CD4-positive, alpha-beta T cell treated with Interleukin-6 for 4 hours (primary cell): ENCODE data around the gene IRS1.

ENCODE experiments used
- DNase-seq: peaks from one replicate; pipeline ENCODE4 v3.0.0-alpha.2; 2020; ENCODE audit warnings: mixed read lengths

Gene IRS1

GRCh38 chr2:226754821-226755604, 44.6 kb downstream of the IRS1 start:
- no peak for DNase-seq

- no peak for DNase-seq
Measured at GRCh38 chr2:226752887-226753286, 46.7 kb downstream of the IRS1 start.

DNA sequence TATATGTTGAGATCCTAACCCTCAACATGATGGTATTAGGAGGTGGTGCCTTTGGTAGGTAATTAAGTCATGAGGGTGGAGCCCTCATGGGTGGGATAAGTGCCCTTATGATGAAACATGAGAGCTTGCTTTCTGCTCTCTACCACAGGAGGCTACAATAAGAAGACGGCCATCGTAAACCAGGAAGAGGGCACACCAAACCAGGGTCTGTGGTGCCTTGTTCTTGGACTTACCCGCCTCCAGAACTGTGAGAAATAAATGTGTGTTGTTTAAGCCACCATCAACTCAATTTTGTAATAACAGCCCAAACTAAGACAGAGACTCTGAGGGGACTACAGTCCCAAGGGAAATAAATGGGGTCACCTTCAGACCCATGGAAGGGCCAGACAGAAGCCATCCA, 52.3 kb downstream of the IRS1 start:
- no peak for DNase-seq

GRCh38 chr2:226746196-226746800, 53.3 kb downstream of the IRS1 start:
- DNase-seq: no peak

GRCh38 chr2:226743915-226744314, 55.7 kb downstream of the IRS1 start:
- no peak for DNase-seq

DNA sequence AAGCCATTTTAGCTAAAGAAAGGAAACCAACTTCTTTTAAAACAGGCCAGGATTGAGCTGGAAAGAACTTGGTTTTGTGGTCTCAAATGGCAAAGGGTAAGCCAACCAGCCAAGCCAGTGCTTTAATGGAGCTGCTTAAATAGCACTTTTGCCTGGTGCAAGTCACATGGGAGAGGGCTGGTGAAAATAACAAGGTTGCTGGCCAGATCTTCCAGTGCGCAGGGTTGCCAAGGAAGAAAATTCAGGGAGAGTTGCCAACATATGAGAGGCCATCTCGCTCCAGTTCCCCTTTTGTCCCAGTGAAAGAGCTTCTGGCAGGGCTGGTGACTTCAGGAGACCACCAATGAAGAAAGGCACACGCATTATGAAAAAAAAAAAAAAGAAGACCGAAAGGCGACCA, 57.3 kb downstream of the IRS1 start:
- DNase-seq: no peak

DNA sequence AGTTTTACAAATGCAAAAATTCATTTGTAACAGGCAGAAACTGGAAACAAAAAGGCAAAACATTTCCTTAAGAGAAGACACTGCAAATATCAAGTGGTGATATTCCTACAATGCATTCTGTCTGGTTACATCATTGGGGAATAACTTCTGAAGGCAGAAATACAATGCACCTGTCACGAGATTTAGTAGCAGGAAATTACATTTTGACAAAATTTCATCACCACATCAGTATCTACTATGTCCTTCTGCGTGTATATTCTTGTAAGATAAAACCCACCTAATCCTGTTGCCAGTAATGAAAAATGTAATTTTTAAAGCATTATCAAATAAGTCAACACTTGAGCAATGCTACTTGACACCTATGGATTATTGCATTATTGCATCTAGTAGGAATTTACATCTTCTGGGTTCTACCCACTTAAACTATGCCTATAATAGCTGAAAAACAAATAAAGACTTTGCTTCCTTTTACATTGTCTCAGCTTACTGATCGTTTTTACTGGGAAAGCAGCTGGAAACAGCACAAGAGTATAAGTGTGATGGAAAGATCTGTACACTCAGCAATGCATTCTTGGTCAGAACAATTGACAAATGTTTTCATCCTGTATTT, 59.5 kb downstream of the IRS1 start:
- DNase-seq: no peak

DNA sequence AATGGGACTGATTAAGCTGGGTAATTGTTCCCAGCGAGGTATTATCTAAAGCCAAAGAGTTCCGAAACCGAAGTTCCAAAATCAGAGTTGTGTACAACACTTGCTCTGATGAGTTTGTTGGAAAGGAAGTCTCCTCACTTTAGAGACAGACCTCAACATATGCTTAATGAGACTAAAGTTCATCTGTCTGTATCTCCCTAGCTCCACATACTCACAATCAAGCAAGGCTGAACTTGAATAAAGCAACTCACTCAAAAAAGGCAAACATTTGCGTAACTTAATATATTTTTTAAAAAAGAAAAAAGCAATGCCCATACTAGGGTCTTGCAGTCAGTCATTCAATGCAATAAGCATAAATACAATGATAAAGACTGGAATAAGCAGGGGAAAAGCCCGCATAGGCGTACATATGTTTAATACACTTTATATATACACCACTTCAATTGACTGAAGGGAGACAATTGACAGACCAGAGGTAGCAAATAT, 60.0 kb downstream of the IRS1 start:
- no peak for DNase-seq

GRCh38 chr2:226738821-226739544, 60.6 kb downstream of the IRS1 start:
- no peak for DNase-seq

DNA sequence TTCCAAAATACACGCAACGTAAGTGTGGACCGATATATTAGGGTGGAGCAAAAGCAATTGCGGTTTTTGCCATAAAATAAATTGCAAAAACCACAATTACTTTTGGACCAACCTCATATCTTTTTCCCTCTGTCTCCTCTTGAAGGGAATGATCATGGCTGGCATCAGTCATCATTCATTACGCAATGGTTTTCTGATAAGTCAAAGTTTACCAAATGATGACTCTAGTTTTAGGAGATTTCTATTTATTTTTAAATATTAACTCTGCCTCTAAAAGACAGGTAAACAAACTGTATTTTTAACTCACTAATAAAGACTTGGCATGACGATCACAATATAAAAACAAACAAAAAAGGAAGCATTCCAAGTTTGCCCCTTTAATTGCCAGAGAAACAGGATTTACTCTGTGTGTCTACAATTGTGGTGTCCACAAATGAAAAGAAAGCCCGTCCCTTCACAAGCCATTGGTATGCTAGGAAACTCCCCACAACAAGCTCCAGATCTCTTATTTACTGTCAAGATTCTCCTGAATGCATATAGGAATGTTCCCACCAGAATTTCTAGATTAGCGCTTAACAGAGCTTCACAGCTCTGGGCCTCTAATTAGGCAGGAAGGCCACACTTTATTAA, 61.3 kb downstream of the IRS1 start:
- no peak for DNase-seq

GRCh38 chr2:226736382-226736781, 63.2 kb downstream of the IRS1 start:
- DNase-seq: no peak

- DNase-seq: no peak
Measured at GRCh38 chr2:226733927-226734564, 65.6 kb downstream of the IRS1 start.

GRCh38 chr2:226733189-226733858, 66.3 kb downstream of the IRS1 start:
- DNase-seq: no peak

DNA sequence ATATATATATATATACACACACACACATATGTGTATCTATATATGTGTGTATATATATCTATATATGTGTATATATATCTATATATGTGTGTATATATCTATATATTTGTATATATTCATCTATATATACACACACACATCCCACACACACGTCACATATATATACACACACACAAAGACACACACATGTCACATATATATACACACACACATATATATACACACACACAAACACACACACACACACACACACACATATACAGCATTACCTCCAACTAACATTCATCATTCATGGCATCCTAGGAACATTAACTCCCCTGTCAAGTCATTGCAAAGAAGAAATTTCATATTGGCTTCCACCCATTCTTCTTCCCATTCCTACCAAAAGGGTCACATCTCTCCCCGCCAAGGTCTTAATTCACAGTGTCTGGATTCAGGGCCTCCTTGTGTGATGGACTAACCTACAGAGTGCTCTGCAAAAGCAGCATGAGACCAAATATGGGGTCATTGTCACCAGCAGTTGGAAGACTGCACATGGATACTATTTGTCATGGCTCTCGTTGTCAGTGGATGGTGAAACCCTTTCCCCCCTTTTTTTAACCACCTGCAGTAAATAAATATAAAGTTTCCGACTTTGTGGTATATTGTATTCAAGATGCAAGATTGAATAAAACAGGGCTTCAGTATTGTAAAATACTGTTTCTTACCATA, 67.0 kb downstream of the IRS1 start:
- no peak for DNase-seq

DNA sequence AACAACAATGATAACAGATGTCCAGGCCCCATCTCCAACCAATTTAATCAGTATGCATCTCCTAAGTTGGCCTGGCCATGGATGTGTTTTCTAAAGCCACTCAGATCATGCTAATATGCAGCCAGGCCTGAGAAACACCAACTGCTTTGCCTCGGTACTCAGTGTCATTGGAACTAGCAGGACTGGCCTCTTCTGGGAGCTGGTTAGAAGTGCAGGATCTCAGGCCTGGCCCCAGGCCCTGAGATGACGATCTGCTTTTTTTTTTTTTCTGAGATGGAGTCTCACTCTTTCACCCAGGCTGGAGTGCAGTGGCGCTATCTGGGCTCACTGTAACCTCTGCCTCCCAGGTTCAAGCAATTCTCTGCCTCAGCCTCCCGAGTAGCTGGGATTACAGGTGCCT, 69.1 kb downstream of the IRS1 start:
- DNase-seq: no peak

- DNase-seq: no peak
Measured at GRCh38 chr2:226728996-226729395, 70.6 kb downstream of the IRS1 start.

- DNase-seq: no peak
Measured at GRCh38 chr2:226727251-226727650, 72.4 kb downstream of the IRS1 start.

DNA sequence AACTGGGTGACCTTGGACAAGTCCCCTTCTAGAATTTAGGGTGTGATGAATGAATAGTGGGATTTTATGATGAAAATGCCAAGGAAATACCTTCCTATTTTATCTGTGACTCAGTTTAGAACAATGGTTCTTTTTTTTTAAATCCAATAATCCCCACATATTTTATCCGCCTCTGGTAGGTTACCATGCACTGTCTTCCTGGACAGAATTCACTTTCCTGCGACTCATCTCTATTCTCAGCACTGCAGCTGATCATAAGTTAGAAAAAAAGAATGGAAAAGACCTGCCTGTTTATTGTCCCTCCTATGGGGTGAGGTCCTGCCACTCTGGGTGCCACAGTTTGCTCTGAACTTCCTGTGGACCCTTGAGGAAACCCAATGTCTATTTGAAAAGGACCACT, 73.1 kb downstream of the IRS1 start:
- no peak for DNase-seq

GRCh38 chr2:226725126-226725860, 74.3 kb downstream of the IRS1 start:
- no peak for DNase-seq

DNA sequence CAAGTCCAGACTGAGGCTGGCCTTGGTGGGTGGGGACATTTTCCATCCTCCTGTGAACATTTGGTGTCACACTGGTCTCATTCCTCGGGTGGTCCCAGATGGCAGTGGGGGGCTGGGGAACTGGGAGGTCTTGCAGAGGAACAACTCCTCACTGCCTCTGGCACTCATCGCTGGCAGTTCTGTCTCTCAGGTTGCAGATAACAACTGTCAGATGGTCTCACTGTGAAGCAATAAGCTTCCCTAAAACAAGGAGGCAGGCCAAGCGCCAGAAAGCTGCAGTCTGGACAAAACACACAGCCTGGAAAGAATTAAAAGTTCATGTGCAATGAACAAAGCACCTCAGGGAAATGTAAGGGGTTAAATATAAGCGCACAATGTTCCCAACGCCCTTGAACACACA, 78.1 kb downstream of the IRS1 start:
- DNase-seq: no peak
